ENCODE measurements around the gene PPM1M.

PPM1M gene

GRCh38 chr3:52210550-52211046 is 35.0 kb upstream of the PPM1M start:
- TF ChIP-seq CTCF (IDR thresholded peaks at IDR 0.05) = no peak

- TF ChIP-seq CTCF (IDR thresholded peaks at IDR 0.05) = no peak
Measured at GRCh38 chr3:52211268-52211891, 34.2 kb upstream of the PPM1M start.

GRCh38 chr3:52213005-52213404 is 32.6 kb upstream of the PPM1M start:
- no peak for TF ChIP-seq CTCF (IDR thresholded peaks at IDR 0.05)

GRCh38 chr3:52213901-52214300 is 31.7 kb upstream of the PPM1M start:
- no peak for TF ChIP-seq CTCF (IDR thresholded peaks at IDR 0.05)

- no peak for TF ChIP-seq CTCF (IDR thresholded peaks at IDR 0.05)
Measured at GRCh38 chr3:52215351-52215750, 30.2 kb upstream of the PPM1M start.

GRCh38 chr3:52216585-52217408 is 28.8 kb upstream of the PPM1M start:
- TF ChIP-seq CTCF (IDR thresholded peaks at IDR 0.05) = no peak

GRCh38 chr3:52217409-52217805 is 28.2 kb upstream of the PPM1M start:
- no peak for TF ChIP-seq CTCF (IDR thresholded peaks at IDR 0.05)
